ENCODE data around the gene ULK3. TPM values are rescaled to one million over a fixed set of nuclear protein-coding genes. Genes with fewer than 3 reads are reported as not detected.

ULK3 gene
- total RNA-seq = 23.4 and 23.8 TPM in 2 replicates

GRCh38 chr15:74842581-74843444 lies at the start of gene ULK3:
Gene ULK3, minus strand, starts transcription at chr15:74843156. Its CDS starts 51 bp downstream, at chr15:74843105.

GRCh38 chr15:74889883-74890664 lies 47.1 kb upstream of the ULK3 start, which contains the start of gene MPI:
Gene MPI, plus strand, starts transcription at chr15:74890042. Its CDS starts 32 bp downstream, at chr15:74890074.

GRCh38 chr15:74873036-74873755 lies 30.2 kb upstream of the ULK3 start, which contains the start of gene SCAMP2:
Gene SCAMP2, minus strand, starts transcription at chr15:74873365. Its CDS starts 110 bp downstream, at chr15:74873255.

GRCh38 chr15:74826364-74826819 lies 16.6 kb downstream of the ULK3 start, which contains the start of gene CPLX3:
Gene CPLX3, plus strand, starts transcription at chr15:74826627. Its CDS starts 77 bp downstream, at chr15:74826704.

GRCh38 chr15:74812533-74812932 lies 30.4 kb downstream of the ULK3 start, which contains the start of gene LMAN1L:
Gene LMAN1L, plus strand, starts transcription at chr15:74812835. Its CDS starts 20 bp downstream, at chr15:74812855.

Small RNAs within 50 kb of the gene (small RNA-seq; reads per million reads assigned to genes)
- gene CPLX3 (not detected), gene MIR4513 (not detected), gene MIR6882 (0.84 reads per million, percentile 12 among the genes with 10 or more reads in this experiment)

Other genes with a start within 250 kb of the ULK3 start
- 41.5 and 67.8 TPM in 2 replicates for gene CLK3, start 227.3 kb downstream of the ULK3 start, total RNA-seq
- 18.3 and 20.1 TPM in 2 replicates for gene EDC3, start 147.1 kb downstream of the ULK3 start, total RNA-seq
- 0.93 and 4.5 TPM in 2 replicates for gene CYP1A1, start 117.6 kb downstream of the ULK3 start, total RNA-seq
- gene CYP1A2, start 94.3 kb downstream of the ULK3 start, total RNA-seq = not detected in 2 replicates
- gene CSK, start 61.1 kb downstream of the ULK3 start, total RNA-seq = 37.5 and 47.6 TPM in 2 replicates
- gene LMAN1L, start 30.3 kb downstream of the ULK3 start, total RNA-seq = under 0.01 and 0.07 TPM in 2 replicates
- gene CPLX3, start 16.5 kb downstream of the ULK3 start, total RNA-seq = not detected in 2 replicates
- gene SCAMP2, start 30.2 kb upstream of the ULK3 start, total RNA-seq = 32.3 and 36.0 TPM in 2 replicates
- 55.3 and 71.4 TPM in 2 replicates for gene MPI, start 46.9 kb upstream of the ULK3 start, total RNA-seq
- 36.8 and 37.6 TPM in 2 replicates for gene FAM219B, start 63.7 kb upstream of the ULK3 start, total RNA-seq
- gene COX5A, start 94.9 kb upstream of the ULK3 start, total RNA-seq = 83.5 and 88.3 TPM in 2 replicates
- 16.2 and 20.9 TPM in 2 replicates for gene RPP25, start 113.6 kb upstream of the ULK3 start, total RNA-seq
- 8.2 and 16.9 TPM in 2 replicates for gene SCAMP5, start 152.4 kb upstream of the ULK3 start, total RNA-seq
- gene PPCDC, start 180.4 kb upstream of the ULK3 start, total RNA-seq = 9.8 and 11.2 TPM in 2 replicates